ENCODE data around the gene BRI3BP. TPM values are rescaled to one million over a fixed set of nuclear protein-coding genes. Genes with fewer than 3 reads are reported as not detected.

BRI3BP gene
- total RNA-seq, 6 experiments from 2014 or later: 4.7 to 11.4 (median 6.7) TPM

DNA sequence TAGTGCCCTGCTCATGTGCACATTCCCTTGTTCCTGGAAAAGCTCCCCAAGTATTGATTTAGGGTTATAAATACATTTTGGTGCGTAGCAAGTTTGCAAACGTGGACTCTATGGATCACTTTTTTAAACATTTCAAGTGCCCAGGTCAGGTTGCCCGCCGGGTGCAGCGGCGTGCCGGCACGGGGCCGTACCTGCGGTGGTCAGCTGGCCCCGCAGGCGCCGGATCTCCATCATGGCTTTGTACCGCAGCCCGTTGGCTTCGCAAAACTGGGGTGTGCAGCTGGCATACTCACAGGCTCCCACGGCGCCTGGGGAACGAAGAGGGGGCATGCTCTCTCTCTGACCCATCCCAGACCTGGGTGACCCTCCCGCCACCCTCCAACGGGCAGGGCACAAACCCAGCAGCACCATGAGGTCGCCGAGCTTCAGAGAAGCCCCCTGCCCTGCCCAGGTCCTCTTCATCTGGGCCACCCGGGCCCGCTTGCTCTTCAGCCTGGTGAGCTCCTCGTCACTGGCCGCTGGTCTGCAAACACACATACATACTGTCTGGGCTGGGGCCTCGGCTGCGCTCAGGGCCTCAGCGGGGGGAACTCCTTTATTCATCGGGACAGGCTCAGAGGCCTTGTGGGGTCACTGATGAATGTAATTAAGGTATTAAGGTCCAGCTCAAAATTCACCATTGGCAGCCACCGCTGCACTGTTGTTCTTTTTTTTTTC is 39.6 kb upstream of the BRI3BP start:
- DNase-seq: no peak
- ATAC-seq: no peak
- Histone ChIP-seq H3K4me1 (no peaks in the 10 kb centered on the region), H3K4me3 (no peak overlapping the region), H3K27me3 (no peaks in the 10 kb centered on the region), H3K36me3 (peaks cover 0 to 26% (median 3%) of the 10 kb centered on the region in 4 donors), H3K9me3 (no peaks in the 10 kb centered on the region), H3K27ac (no peak overlapping the region)
- 50% methylated on average over 3 of the region's 32 CpGs for WGBS (ENCODE audit: insufficient coverage, low coverage, low lambda C conversion rate, missing lambda C conversion rate)
- intact Hi-C loops (cut with DNase I): no loop called here
- TF ChIP-seq, protein P1, sequence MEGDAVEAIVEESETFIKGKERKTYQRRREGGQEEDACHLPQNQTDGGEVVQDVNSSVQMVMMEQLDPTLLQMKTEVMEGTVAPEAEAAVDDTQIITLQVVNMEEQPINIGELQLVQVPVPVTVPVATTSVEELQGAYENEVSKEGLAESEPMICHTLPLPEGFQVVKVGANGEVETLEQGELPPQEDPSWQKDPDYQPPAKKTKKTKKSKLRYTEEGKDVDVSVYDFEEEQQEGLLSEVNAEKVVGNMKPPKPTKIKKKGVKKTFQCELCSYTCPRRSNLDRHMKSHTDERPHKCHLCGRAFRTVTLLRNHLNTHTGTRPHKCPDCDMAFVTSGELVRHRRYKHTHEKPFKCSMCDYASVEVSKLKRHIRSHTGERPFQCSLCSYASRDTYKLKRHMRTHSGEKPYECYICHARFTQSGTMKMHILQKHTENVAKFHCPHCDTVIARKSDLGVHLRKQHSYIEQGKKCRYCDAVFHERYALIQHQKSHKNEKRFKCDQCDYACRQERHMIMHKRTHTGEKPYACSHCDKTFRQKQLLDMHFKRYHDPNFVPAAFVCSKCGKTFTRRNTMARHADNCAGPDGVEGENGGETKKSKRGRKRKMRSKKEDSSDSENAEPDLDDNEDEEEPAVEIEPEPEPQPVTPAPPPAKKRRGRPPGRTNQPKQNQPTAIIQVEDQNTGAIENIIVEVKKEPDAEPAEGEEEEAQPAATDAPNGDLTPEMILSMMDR (IDR thresholded peaks at IDR 0.05): no peak
- TF ChIP-seq POLR2A (IDR thresholded peaks at IDR 0.05): no peak

DNA sequence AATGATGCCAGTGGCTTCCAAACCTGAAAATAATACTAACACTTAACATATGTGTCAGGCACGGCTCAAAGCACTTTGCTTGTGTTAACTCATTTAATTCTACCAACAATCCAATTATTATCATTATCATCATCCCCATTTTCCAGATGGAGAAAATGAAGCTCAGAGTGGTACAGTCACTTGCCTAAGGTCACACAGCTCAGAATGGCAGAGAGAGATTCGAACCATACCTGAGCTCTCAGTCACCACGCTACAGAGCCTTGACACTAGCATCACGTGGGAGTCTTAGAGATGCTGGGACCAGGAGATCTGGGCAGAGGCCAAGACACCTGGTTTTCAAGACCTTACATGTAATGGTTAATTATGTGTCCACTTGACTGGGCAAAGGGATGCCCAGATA is 38.7 kb upstream of the BRI3BP start:
- no peak overlapping the region for H3K27ac ChIP-seq
- no peaks in the 10 kb centered on the region for H3K9me3 ChIP-seq
- H3K4me3 ChIP-seq: no peak overlapping the region
- H3K36me3 ChIP-seq: peaks cover 0 to 25% (median under 1%) of the 10 kb centered on the region in 4 donors
- no peaks in the 10 kb centered on the region for H3K4me1 ChIP-seq
- DNase-seq: no peak
- ATAC-seq: no peak
- intact Hi-C loops (cut with DNase I): no loop called here
- H3K27me3 ChIP-seq: no peaks in the 10 kb centered on the region
- TF ChIP-seq, protein P1 (IDR thresholded peaks at IDR 0.05): no peak
- TF ChIP-seq POLR2A (IDR thresholded peaks at IDR 0.05): no peak
- 92% methylated on average over 4 of the region's 4 CpGs for WGBS (ENCODE audit: insufficient coverage, low coverage, low lambda C conversion rate, missing lambda C conversion rate)

GRCh38 chr12:124956571-124956970 is 36.9 kb upstream of the BRI3BP start:
- WGBS (ENCODE audit: insufficient coverage, low coverage, low lambda C conversion rate, missing lambda C conversion rate): 100% methylated on average over 2 of the region's 16 CpGs
- peaks cover 0 to 17% (median 0%) of the 10 kb centered on the region in 4 donors for H3K36me3 ChIP-seq
- no peak for ATAC-seq
- no peaks in the 10 kb centered on the region for H3K4me1 ChIP-seq
- TF ChIP-seq POLR2A (IDR thresholded peaks at IDR 0.05): no peak
- TF ChIP-seq, protein P1 (IDR thresholded peaks at IDR 0.05): no peak
- no peak overlapping the region for H3K4me3 ChIP-seq
- no peaks in the 10 kb centered on the region for H3K27me3 ChIP-seq
- no peak overlapping the region for H3K27ac ChIP-seq
- no peaks in the 10 kb centered on the region for H3K9me3 ChIP-seq
- DNase-seq: no peak
- intact Hi-C loops (cut with DNase I): no loop called here

DNA sequence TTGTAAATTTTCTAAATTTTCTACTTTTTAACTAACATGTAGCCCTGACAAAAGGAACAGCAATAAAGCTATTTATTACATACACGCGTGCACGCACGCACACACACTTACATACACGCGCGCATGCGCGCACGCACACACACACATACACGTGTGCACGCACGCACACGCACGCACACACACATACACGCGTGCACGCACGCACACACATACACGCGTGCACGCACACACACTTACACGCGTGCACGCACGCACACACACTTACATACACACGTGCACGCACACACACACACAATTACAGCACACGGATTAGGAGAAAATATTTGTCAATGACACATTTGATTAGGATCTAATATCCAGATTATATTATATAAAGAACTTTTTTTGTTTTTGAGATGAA is 32.4 kb upstream of the BRI3BP start:
- H3K27ac ChIP-seq: no peak overlapping the region
- H3K9me3 ChIP-seq: no peaks in the 10 kb centered on the region
- 76% methylated on average over 27 of the region's 29 CpGs for WGBS (ENCODE audit: insufficient coverage, low coverage, low lambda C conversion rate, missing lambda C conversion rate)
- no peak overlapping the region for H3K4me3 ChIP-seq
- TF ChIP-seq, protein P1 (IDR thresholded peaks at IDR 0.05): no peak
- TF ChIP-seq POLR2A (IDR thresholded peaks at IDR 0.05): no peak
- DNase-seq (no peak), ATAC-seq (no peak)
- no peaks in the 10 kb centered on the region for H3K4me1 ChIP-seq
- intact Hi-C loops (cut with DNase I): no loop called here
- peaks cover 0 to 36% (median 6%) of the 10 kb centered on the region in 4 donors for H3K36me3 ChIP-seq
- no peaks in the 10 kb centered on the region for H3K27me3 ChIP-seq

Data from right lobe of liver (tissue), 6 donors.